ENCODE data around the gene PTCD1.
"Not testable (repeated sequence)": the region's sequence is repeated elsewhere in the genome, so short reads cannot be mapped to it uniquely, and the experiment has no call there.

PTCD1 gene

DNA sequence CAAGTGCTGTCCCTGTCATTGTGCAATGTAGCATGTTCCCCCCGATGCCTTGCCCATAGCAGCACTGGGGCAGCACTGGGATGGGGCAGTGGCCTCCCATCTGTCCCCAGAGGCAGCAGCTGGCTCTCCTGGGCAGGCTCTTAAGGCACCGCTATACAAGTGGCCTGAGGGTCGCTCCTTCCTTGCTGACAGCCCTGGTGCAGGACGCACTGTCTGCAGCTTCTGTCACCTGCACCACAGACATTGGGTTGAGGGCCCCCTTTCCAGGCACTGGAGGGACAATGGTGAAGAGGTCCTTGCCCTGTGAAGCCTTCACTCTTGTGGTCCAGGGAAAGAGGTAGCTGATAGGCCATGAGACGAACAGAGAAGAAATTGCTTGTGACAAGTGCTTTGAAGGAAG lies 10.7 kb upstream of the PTCD1 start:
- DNase-seq = no peak

DNA sequence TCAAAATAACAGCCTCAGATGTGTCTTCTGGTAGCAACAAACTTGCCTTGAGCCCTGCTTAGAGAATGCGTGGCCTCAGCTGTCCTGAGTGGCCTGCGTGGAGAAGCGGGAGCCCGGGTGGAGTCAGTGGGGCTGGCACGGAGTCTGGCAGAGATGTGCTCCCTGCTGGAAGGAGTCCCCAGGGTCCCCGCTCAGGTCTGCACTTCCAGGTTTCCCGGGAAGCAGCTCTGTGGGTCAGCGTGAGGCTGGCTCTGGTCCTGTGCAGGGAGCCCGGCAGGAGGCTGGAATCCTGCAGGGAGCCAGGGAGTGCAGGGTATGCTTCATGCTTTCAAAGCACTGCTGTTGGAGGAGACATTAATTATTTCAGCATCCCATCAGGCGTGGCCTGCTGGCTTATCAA lies 10.3 kb upstream of the PTCD1 start:
- DNase-seq = no peak

DNA sequence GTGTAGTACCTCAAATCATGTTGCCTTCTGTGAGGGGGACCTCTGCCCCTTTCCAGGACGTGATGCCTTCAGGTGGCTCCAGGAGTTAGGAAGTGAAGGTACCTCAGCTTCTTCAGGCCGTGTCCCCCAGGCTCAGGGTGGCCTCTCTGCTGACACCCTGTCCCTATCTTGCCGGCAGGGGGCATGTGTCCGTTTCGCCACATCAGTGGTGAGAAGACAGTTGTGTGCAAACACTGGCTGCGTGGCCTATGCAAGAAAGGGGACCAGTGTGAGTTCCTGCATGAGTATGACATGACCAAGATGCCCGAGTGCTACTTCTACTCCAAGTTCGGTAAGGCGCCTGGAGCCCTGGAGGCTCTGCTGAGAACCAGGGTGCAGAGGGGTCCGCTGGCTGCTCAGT lies 9.3 kb upstream of the PTCD1 start:
- DNase-seq = no peak

DNA sequence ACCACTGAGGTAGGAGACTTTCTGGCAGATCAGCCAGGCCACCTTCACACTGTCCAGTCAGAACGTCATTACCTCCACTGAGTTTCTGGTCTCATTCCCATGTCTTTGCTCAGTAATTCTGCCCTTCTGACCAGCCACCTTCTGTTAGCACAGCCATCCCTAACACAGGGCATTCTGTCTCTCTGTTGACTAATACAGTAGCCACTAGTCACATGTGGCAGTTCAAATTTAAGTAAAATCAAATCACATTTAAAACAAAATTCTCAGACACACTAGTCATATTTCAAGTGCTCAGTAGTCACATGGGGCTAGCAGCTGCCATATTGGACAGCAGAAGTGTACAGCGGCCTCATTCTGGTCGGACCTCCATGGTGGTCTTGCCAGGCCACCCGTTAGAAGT lies 7.5 kb upstream of the PTCD1 start:
- no peak for DNase-seq

DNA sequence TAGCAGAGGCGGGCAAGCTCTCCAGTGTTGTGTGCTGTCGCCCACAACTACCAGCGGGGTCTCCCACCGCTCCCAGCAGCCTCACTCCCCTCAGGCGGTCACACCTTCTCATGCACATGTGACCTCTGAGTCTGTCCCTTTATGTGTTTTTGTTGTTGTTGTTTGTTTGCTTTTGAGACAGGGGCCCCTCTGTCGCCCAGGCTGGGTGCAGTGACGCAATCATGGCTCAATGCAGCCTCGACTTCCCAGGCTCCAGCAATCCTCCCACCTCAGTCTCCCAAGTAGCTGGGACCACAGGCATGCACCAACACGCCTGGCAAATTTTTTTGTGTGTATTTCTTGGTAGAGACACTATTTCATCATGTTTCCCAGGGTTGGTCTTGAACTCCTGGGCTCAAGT lies 1.6 kb upstream of the PTCD1 start:
- no peak for DNase-seq

DNA sequence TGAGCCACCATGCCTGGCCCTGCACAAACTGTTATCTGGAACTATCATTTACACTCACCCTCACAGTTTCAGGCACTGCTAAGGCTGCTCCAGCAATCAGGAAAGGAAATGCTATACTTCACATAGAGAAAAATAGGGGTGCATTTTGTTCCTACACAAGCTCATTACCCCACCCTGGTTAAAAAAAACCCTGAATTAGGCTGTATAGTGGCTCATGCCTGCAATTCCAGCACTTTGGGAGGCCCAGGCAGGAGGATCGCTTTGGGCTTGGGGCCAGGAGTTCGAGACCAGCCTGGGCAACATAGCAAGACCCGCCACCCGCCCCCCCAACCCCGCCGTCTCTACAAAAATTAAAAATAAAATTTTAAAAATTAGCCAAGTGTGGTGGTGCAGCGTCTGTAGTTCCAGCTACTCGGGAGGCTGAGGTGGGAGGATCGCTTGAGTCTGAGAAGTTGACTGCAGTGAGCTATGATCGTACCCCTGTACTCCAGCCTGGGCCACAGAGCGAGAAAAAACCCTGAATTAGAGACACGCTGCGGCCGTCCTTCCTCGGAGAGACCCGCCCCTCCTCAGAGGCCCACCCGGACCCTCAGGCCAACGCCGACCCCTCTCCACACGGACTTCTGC lies 539 bp downstream of the PTCD1 start:
- no peak for DNase-seq

DNA sequence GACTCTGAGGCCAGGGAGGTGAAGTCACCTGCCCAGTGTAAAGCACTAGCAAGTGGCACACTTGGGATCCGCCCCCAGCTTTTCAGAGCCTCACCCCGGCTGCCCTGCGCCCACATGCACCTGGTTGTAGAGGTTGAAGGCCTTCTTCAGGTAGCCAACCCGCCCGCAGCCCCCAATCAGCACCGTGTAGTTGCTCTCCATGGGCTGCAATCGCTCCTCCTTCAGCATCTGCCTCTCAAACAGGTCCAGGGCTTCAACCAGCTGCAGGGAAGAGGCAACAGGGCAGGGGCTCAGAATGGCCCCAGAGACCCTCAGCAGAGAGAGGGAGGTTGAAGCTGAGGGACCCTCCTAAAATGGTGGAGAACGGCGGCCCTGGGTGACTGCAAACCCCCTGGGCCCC lies 5.4 kb downstream of the PTCD1 start:
- DNase-seq = no peak

DNA sequence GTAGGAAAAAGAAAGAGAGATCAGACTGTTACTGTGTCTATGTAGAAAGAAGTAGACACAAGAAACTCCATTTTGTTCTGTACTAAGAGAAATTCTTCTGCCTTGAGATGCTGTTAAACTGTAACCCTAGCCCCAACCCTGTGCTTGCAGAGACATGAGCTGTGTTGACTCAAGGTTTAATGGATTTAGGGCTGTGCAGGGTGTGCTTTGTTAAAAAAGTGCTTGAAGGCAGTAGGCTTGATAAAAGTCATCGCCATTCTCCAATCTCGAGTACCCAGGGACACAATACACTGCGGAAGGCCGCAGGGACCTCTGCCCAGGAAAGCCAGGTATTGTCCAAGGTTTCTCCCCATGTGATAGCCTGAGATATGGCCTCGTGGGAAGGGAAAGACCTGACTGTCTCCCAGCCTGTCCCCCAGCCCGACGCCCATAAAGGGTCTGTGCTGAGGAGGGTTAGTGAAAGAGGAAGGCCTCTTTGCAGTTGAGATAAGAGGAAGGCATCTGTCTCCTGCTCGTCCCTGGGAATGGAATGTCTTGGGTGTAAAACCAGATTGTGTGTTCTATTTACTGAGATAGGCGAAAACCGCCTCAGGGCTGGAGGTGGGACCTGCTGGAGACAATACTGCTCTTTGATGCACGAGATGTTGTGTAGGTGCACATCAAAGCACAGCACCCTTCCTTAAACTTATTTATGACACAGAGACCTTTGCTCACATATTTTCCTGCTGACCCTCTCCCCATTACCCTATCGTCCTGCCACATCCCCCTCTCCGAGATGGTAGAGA lies 6.7 kb downstream of the PTCD1 start:
- DNase-seq = not testable (repeated sequence)

DNA sequence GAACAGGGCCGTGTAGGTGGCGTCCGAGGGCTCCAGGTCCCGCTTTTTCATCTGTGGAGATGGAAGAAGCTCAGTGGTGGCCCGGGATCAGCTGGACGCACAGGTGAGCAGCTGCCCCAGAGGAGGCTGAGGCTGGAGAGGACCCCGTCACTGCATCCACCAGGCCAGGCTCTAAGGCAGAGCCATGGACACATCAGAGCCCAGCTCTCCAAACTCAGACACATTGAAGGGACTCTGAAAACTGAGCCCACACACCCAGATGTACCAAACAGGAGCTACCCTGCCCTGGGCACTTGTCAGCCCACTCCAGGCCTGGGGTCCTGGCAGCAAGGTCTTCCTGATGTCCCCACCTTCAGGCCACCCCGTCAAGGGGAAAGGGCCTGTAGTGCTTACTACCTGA lies 8.8 kb downstream of the PTCD1 start:
- no peak for DNase-seq

DNA sequence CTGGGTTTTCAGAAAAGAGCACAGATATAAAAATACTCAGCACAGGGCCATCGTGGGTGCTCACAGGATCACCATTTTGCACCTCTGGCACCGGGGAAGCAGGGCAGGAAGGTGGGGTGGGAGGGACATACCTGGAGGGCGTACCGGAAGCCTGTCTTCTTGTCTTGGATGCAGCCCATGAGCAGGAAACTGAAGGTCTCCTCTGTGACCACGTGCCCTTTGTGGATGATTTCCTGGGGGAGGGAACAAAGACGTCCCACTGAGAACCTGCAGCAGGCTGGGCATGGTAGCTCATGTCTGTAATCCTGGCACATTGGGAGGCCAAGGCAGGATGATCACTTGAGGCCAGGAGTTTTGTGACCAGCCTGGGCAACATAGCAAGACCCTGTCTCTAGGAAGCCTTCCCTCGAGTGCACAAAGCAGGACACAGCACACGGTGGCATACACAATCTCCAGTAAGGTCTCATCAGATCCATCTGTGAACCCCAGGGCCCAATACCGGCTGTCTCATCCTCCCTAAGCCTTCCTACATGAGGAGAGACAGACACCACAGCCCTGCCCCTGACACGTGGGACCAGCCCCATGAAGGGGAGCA lies 9.5 kb downstream of the PTCD1 start:
- no peak for DNase-seq

DNA sequence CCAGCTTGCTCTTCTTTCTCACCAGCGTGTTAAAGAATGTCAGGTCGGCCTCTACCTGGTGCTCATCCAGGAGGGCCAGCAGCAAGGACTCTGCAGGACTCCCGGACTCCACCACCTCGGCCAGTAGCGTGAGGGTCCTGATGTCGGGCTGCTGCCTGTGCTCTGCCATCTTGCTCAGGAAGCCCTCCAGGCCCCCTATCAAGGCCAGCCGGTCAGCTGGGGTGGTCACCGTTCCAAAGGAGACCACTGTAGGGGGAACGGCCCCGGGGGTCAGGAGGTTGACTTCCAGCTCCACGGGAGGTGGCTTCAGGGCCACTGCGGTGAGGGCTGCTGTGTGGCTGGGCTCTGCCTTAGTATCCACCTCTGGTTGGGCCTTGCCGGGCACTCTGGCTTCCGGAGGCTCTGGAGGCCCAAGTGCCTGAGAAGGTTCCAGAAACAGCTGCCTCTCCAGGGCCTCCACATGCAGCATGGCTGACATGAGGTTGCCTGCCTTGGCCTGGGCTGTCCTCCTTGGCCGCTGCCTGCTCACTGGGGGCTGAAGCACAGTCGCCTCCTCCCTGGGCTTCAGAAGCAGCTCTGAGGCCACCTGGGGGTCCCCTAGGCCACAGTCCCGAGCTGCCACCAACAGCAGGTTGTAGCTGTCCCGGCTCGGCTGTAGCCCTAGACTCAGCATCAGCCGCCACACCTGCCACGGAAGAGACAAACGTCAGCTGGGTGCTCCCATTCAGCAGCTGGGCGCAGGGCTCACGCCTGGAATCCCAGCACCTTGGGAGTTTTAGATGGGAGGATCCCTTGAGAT lies 13.5 kb downstream of the PTCD1 start:
- DNase-seq = no peak

DNA sequence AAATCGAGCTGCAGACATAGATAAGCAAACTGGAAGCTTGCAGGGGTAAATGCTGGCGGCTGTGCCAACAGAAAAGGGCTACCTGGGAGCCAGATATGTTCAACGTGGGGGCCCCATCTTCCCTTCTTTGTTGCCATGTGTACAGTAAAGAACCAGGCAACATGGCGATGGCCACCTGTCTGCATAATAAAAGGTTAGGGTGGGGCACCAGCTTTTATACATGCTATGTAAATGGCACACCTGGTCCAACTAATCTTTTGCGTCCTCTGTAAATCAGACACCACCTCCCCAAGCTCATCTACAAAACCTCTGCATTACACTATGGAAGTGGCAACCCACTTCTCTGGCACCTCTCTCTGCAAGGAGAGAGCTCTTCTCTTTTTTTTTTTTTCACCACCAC lies 16.0 kb downstream of the PTCD1 start:
- DNase-seq = no peak

DNA sequence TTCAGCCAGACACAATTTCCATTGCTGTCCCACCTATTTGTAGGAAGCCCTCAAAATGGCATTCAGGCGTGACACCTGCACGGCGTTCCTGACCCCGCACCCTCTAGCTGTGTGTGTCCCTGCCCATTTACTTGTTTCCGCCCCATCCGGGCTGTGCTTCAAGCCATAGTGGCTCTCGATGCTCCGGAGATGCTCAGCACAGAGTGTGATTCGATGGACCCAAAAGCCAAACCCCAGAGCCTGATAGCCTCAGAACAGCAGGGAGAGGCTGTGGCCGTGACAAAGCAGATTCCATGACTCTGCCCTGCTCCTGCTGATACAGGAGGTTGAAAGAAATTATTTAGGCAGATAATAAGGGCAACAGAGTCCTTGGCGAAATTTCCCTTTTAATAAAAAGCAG lies 16.4 kb downstream of the PTCD1 start:
- DNase-seq = no peak

DNA sequence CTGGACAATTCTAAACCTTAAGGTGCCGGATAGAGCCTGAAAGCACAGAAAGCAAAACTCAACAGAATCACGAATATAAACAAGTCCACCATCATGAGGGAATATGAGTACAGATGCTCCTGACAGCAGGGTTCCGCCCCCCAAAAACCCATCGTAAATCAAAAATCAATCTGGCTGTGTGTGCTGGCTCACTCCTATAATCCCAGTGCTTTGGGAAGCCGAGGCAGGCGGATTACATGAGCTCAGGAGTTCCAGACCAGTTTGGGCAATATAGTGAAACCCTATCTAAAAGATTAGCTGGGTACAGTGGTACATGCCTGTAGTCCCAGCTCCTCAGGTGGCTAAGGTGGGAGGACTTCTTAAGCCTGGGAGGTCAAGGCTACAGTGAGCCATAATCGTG lies 17.6 kb downstream of the PTCD1 start:
- no peak for DNase-seq

DNA sequence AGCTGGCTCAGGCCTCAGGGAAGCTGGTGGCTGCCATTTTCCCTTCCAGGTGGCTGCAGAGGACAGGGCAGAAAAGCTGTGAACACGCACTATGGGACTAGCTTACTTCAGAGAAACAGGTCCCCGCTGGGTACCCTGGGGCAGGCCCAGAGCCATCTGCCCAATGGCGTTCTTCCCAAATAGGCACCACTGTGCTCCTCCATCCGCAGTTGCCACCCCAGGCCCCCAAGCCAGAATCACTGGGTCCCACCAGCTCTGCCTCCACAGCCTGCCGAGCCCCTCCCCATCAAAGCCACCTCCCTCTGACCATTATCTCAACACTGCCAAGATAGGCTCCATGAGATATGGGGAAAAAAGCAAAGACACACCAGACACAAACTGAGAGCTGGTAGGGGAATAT lies 18.4 kb downstream of the PTCD1 start:
- no peak for DNase-seq

DNA sequence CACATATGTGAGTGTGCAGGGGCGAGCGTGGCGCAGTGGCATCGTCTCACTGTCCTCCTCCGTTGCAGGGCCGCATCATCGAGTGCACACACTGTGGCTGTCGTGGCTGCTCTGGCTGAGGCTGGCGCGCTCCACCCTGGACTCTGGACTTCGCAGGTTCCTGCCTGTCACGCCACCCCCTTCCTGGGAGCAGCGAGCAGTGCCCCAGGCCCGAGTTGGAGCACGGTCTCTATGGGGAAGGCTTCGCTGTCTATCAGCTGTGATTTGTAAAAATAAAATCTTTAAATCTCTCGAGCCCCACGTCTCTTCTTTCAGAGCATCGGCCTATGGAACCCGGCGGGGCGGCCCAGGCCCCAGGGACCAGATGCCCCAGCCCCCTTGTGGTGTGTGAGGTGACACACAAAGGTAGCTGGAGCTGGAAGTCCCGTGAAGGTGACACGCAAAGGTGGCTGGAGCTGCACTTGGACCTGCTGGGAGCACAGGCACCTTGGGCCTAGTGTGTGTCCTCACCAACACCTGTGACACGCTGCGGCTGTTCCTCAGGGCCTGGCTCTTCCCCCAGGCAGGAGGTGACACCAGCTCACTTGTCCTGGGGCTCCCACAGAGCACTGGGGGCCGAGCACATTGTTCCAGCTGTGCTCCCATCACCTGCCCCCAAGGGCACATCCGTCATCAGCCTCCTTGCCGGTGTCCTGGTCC lies 19.1 kb downstream of the PTCD1 start:
- DNase-seq = no peak

DNA sequence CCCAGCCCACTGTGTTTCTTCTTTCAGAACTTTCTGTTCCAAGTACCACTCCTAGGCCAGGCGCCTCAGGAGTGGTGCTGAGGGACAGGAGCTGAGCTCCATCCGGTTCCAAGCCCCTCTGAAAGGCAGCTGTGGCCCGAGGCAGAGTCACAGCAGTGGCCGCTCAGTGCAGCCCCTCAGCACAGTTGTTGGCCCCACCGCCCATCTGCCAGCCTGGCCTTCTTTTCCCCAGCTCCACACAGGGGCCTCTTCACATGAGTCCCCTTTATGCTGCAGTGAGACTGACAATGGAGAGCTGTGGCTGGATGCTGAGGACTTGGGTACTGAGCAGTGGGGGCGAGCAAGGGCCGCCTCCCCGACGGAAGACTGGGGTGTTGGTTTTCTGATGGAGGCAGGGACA lies 20.3 kb downstream of the PTCD1 start:
- DNase-seq = no peak

DNA sequence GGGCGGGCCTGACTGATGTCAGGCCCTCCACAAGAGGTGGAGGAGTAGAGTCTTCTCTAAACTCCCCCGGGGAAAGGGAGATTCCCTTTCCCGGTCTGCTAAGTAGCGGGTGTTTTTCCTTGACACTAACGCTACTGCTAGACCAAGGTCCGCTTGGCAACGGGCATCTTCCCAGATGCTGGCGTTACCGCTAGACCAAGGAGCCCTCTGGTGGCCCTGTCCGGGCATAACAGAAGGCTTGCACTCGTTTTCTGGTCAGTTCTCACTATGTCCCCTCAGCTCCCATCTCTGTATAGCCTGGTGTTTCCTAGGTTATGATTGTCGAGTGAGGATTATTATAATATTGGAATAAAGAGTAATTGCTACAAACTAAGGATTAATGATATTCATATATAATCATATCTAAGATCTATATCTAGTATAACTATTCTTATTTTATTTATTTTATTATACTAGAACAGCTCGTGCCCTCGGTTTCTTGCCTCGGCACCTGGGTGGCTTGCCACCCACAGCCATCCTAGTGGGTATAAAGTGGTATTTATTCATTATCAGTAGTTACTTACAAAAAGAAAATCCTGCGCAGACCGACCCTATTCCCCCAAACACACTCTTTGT lies 23.0 kb downstream of the PTCD1 start:
- DNase-seq = peak; percentile 22

DNA sequence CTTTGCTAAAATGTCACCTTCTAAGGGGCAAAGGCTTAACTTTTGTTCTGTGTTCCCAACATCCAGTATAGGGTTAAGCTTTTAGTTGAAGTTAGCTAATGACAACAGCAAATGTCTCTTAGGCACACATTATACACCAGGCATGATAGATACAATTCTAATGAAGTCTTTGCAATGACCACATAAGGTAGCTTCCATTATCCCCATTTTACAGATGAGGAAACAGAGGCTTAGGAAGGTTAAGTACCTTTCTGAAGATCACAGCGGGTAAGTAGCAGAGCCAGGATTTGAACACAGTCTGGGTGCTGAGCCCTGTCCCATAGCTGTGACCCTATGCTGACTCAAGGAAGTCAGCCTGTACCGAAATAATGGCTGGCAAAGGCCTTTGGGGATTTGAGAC lies 28.0 kb downstream of the PTCD1 start:
- DNase-seq = no peak

DNA sequence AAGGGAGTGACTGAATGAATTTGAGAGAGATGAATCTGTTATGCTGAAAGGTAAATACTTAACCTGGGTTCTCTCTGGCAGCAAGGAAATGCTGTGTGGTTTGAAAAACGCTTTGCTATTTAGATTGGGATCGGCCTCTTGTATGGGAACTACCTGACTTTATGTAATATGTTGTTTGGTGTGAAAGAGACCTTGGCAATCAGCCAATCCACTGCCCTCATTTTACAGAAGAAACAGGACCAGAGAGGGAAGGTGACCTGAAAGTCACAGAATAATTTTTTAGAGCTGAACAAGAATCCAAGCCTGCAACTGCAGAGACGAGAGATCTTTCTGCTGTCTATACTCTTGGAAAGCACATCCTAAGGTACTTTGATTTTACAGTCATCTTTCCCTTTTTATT lies 28.8 kb downstream of the PTCD1 start:
- no peak for DNase-seq

DNA sequence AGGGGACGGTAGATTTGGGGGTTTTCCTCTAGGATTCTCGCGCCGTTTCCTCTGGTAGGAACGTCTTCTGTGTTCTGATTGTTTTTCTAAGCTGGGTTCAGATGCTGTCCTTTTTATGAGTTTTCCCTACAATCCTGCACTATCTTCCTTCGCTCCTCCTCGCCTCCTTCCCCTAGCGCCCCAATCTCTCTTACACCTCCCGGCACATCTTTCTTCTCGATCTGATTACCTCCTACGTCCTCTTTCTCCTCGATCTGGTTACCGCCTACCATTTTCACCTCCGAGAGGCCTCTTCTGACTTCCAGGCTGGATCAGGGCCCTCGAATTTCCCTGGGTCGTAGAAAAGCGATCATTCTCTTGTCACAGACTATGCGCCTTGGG lies 29.4 kb downstream of the PTCD1 start:
- no peak for DNase-seq

DNA sequence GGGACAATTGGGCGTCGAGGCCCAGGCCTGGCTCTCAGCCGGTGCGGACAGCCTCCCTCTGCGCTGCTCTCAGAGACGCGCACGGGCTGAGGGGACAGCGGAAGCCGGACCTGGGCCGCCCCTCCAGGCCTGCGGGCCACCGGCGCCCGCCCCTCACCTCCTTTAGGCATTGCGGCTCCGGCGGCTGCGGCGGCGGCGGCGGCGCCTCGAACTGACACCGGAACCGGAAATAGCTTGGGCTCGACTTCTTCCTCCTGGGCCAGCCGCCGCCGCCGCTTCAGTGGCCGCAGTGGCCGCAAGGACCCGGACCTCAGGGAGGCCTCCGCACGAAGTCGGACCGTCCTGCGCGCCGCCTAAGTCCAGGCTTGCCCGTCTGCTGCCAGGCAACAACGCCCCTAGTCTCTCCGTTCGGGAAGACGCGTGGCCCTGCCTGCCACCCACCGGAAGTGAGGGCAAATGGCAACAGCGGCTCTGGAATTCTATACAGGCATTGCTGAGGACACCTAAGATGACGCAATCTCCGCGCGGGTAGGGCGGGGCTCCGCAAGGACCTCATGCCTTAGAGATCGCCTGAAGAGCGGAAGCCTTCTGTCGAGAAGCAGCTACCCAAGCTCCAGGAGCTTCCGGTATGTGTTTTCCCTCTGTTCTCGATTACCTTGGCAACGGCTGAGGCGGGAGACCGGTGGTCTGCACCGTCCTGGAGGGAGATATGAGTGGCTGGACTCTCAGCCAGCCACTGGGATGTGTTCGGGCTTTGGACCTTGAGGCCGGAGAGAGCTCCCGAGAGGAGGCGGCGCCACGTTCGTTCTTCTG lies 30.0 kb downstream of the PTCD1 start, which contains the start of the genes BUD31 and PDAP1:
Gene BUD31 (plus strand): TSS at position 591 of the 813 bp plus-strand sequence. CDS start 2,124 bp downstream, outside the sequence.
Gene PDAP1 (minus strand): TSS at position 219 of the 813 bp plus-strand sequence. CDS start 49 bp downstream, at position 170.
- peak; percentile 97 for DNase-seq
